NT2/D1 (cell line): ENCODE measurements around the gene FRMD8.

Experiments
- SUZ12 ChIP-seq: IDR thresholded peaks from 2 replicates; pipeline ENCODE4 v1.6.1; 2011; ENCODE audit not compliant: insufficient read length, insufficient read depth; ENCODE audit errors: extremely low read depth
- YY1 ChIP-seq: IDR thresholded peaks from 2 replicates; pipeline ENCODE4 v1.6.1; 2011; ENCODE audit not compliant: insufficient read length, insufficient read depth
- ZNF274 ChIP-seq: IDR thresholded peaks from 2 replicates; pipeline ENCODE4 v1.6.1; 2011; ENCODE audit warnings: mild to moderate bottlenecking, low read depth, low read length

- TF ChIP-seq SUZ12: no peak
- no peak for TF ChIP-seq ZNF274
- no peak for TF ChIP-seq YY1
These were observed 18.4 kb downstream of the FRMD8 start for GRCh38 chr11:65404638-65405339.
